ENCODE measurements around the gene LDLRAP1.
A peak's percentile ranks its signal among the peaks of the same experiment; 100 is the strongest.

The LDLRAP1 gene

GRCh38 chr1:25531082-25531461, 12.3 kb upstream of the LDLRAP1 start:
- H3K27me3 Mint-ChIP-seq = no peaks in the 10 kb centered on the region

GRCh38 chr1:25532970-25533369, 10.4 kb upstream of the LDLRAP1 start:
- DNase-seq (no peak), ATAC-seq (no peak)
- Mint-ChIP-seq H3K27ac (no peak overlapping the region), H3K4me1 (peaks cover 4% of the 10 kb centered on the region), H3K27me3 (no peaks in the 10 kb centered on the region), H3K4me3 (no peak overlapping the region), H3K9me3 (no peaks in the 10 kb centered on the region)

More at GRCh38 chr1:25531082-25531461, 12.3 kb upstream of the LDLRAP1 start:
- DNase-seq (no peak), ATAC-seq (no peak)
- Mint-ChIP-seq H3K4me3 (no peak overlapping the region), H3K4me1 (peaks cover 2% of the 10 kb centered on the region), H3K27ac (peak overlapping the region in 1 of 2 donors; percentile 31), H3K9me3 (no peaks in the 10 kb centered on the region)

- no peaks in the 10 kb centered on the region for H3K27me3 Mint-ChIP-seq
- no peak overlapping the region for H3K27ac Mint-ChIP-seq
- no peaks in the 10 kb centered on the region for H3K9me3 Mint-ChIP-seq
- ATAC-seq = no peak
- no peak overlapping the region for H3K4me3 Mint-ChIP-seq
- DNase-seq = no peak
- peaks cover 11% of the 10 kb centered on the region for H3K4me1 Mint-ChIP-seq
These were observed 9.5 kb upstream of the LDLRAP1 start for GRCh38 chr1:25533775-25534409.

GRCh38 chr1:25534410-25534788, 9.0 kb upstream of the LDLRAP1 start:
- no peak overlapping the region for H3K27ac Mint-ChIP-seq
- ATAC-seq (no peak), DNase-seq (no peak)
- no peaks in the 10 kb centered on the region for H3K9me3 Mint-ChIP-seq
- H3K27me3 Mint-ChIP-seq = no peaks in the 10 kb centered on the region
- peaks cover 11% of the 10 kb centered on the region for H3K4me1 Mint-ChIP-seq
- H3K4me3 Mint-ChIP-seq = no peak overlapping the region

- DNase-seq = no peak
- no peaks in the 10 kb centered on the region for H3K9me3 Mint-ChIP-seq
- no peak overlapping the region for H3K4me3 Mint-ChIP-seq
- H3K4me1 Mint-ChIP-seq = peaks cover 11% of the 10 kb centered on the region
- H3K27me3 Mint-ChIP-seq = no peaks in the 10 kb centered on the region
- ATAC-seq = no peak
- no peak overlapping the region for H3K27ac Mint-ChIP-seq
These were observed 7.3 kb upstream of the LDLRAP1 start for GRCh38 chr1:25536124-25536523.

GRCh38 chr1:25537153-25537831, 6.1 kb upstream of the LDLRAP1 start:
- DNase-seq (no peak), ATAC-seq (no peak)
- peaks cover 15% of the 10 kb centered on the region for H3K4me1 Mint-ChIP-seq
- H3K27ac Mint-ChIP-seq = no peak overlapping the region
- no peaks in the 10 kb centered on the region for H3K27me3 Mint-ChIP-seq
- H3K4me3 Mint-ChIP-seq = no peak overlapping the region
- H3K9me3 Mint-ChIP-seq = no peaks in the 10 kb centered on the region

- peak overlapping the region in 1 of 2 donors; percentile 42 for H3K27ac Mint-ChIP-seq
- no peak for ATAC-seq
- H3K27me3 Mint-ChIP-seq = no peaks in the 10 kb centered on the region
These were observed 5.1 kb upstream of the LDLRAP1 start for GRCh38 chr1:25538191-25538767.

GRCh38 chr1:25540750-25541342, 2.6 kb upstream of the LDLRAP1 start:
- no peaks in the 10 kb centered on the region for H3K9me3 Mint-ChIP-seq
- H3K4me1 Mint-ChIP-seq = peaks cover 32% of the 10 kb centered on the region
- no peaks in the 10 kb centered on the region for H3K27me3 Mint-ChIP-seq
- no peak overlapping the region for H3K4me3 Mint-ChIP-seq
- H3K27ac Mint-ChIP-seq = no peak overlapping the region
- ATAC-seq (no peak), DNase-seq (no peak)

More at GRCh38 chr1:25538191-25538767, 5.1 kb upstream of the LDLRAP1 start:
- DNase-seq = no peak
- H3K9me3 Mint-ChIP-seq = no peaks in the 10 kb centered on the region
- no peak overlapping the region for H3K4me3 Mint-ChIP-seq
- peaks cover 16% of the 10 kb centered on the region for H3K4me1 Mint-ChIP-seq

- no peak for DNase-seq
- peaks cover 34% of the 10 kb centered on the region for H3K4me1 Mint-ChIP-seq
- ATAC-seq = no peak
- no peaks in the 10 kb centered on the region for H3K27me3 Mint-ChIP-seq
- H3K4me3 Mint-ChIP-seq = no peak overlapping the region
- H3K9me3 Mint-ChIP-seq = no peaks in the 10 kb centered on the region
- no peak overlapping the region for H3K27ac Mint-ChIP-seq
These were observed 2.0 kb upstream of the LDLRAP1 start for GRCh38 chr1:25541425-25541824.

GRCh38 chr1:25541889-25542658, 1.3 kb upstream of the LDLRAP1 start:
- Mint-ChIP-seq H3K4me1 (peaks cover 41% of the 10 kb centered on the region), H3K27ac (no peak overlapping the region), H3K9me3 (no peaks in the 10 kb centered on the region), H3K27me3 (no peaks in the 10 kb centered on the region), H3K4me3 (no peak overlapping the region)
- no peak for ATAC-seq
- no peak for DNase-seq

- peaks cover 47% of the 10 kb centered on the region for H3K4me1 Mint-ChIP-seq
- ATAC-seq = no peak
- H3K27me3 Mint-ChIP-seq = no peaks in the 10 kb centered on the region
- no peak for DNase-seq
- peak overlapping the region in 1 of 2 donors; percentile 85 for H3K27ac Mint-ChIP-seq
- H3K9me3 Mint-ChIP-seq = no peaks in the 10 kb centered on the region
- H3K4me3 Mint-ChIP-seq = peak overlapping the region; percentile 78 to 95
These were observed 391 bp upstream of the LDLRAP1 start for GRCh38 chr1:25543005-25543424.

GRCh38 chr1:25544243-25544764, 898 bp downstream of the LDLRAP1 start:
- peak overlapping the region; percentile 69 to 95 for H3K27ac Mint-ChIP-seq
- peak; percentile 22 for ATAC-seq

GRCh38 chr1:25544819-25545218, 1.4 kb downstream of the LDLRAP1 start:
- peak overlapping the region; percentile 5 to 95 for H3K27ac Mint-ChIP-seq
- DNase-seq = no peak
- peaks cover 59% of the 10 kb centered on the region for H3K4me1 Mint-ChIP-seq

More at GRCh38 chr1:25544243-25544764, 898 bp downstream of the LDLRAP1 start:
- peaks cover 54% of the 10 kb centered on the region for H3K4me1 Mint-ChIP-seq
- H3K27me3 Mint-ChIP-seq = no peaks in the 10 kb centered on the region
- H3K9me3 Mint-ChIP-seq = no peaks in the 10 kb centered on the region
- DNase-seq = no peak
- H3K4me3 Mint-ChIP-seq = peak overlapping the region; percentile 78 to 95

GRCh38 chr1:25545767-25546166, 2.4 kb downstream of the LDLRAP1 start:
- ATAC-seq (no peak), DNase-seq (no peak)
- H3K9me3 Mint-ChIP-seq = no peaks in the 10 kb centered on the region
- H3K27me3 Mint-ChIP-seq = no peaks in the 10 kb centered on the region
- no peak overlapping the region for H3K27ac Mint-ChIP-seq
- peak overlapping the region; percentile 78 to 95 for H3K4me3 Mint-ChIP-seq
- H3K4me1 Mint-ChIP-seq = peaks cover 68% of the 10 kb centered on the region

More at GRCh38 chr1:25544819-25545218, 1.4 kb downstream of the LDLRAP1 start:
- H3K4me3 Mint-ChIP-seq = peak overlapping the region; percentile 78 to 95
- no peaks in the 10 kb centered on the region for H3K9me3 Mint-ChIP-seq
- no peak for ATAC-seq
- no peaks in the 10 kb centered on the region for H3K27me3 Mint-ChIP-seq

- Mint-ChIP-seq H3K4me1 (peaks cover 73% of the 10 kb centered on the region), H3K4me3 (no peak overlapping the region), H3K9me3 (no peaks in the 10 kb centered on the region), H3K27me3 (no peaks in the 10 kb centered on the region), H3K27ac (no peak overlapping the region)
- DNase-seq (no peak), ATAC-seq (no peak)
These were observed 2.8 kb downstream of the LDLRAP1 start for GRCh38 chr1:25546193-25546592.

Measured in stimulated activated naive CD8-positive, alpha-beta T cell treated with anti-CD3 and anti-CD28 coated beads, Interleukin-15, amount 100 ng/mL, for 72 hours (primary cell).